GM12878 (cell line): ENCODE measurements around the gene NTN1. TPM values are rescaled to one million over a fixed set of nuclear protein-coding genes. Genes with fewer than 3 reads are reported as not detected.

Source experiments
- ATAC-seq: fragments of 200-7000 bp; cut with Tn5 transposase; 3 replicates; pipeline ENCODE4 v1.9.1; 2020; ENCODE audit warnings: mild to moderate bottlenecking, moderate library complexity
- BruUV-seq: library from RNA; stranded (reverse); fragments of 400-500 nt; replicated peaks from 2 replicates; lab custom pipeline; 2021; lab: Mats Ljungman, UMichigan
- CTCF ChIA-PET: fragments of 300-600 bp; sonication (Branson Sonifier 250); formaldehyde crosslinking; extraction: SDS; loops from one replicate; lab custom pipeline; 2021; ENCODE audit warnings: inconsistent platforms; lab: Yijun Ruan, JAX
- POLR2A ChIA-PET: fragments of 350-600 bp; formaldehyde crosslinking; extraction: SDS; loops from one replicate; lab custom pipeline; 2021; ENCODE audit warnings: inconsistent platforms; lab: Charles Lee
- RAD21 ChIA-PET: fragments of 300-600 bp; sonication (Branson Sonifier 250); formaldehyde crosslinking; loops from one replicate; lab custom pipeline; 2023; ENCODE audit warnings: antibody characterized with exemption; ENCODE audit not compliant: unreplicated experiment; lab: Charles Lee
- SMC1A ChIA-PET: fragments of 300-600 bp; sonication (Branson Sonifier 250); formaldehyde crosslinking; loops from one replicate; lab custom pipeline; 2023; ENCODE audit not compliant: unreplicated experiment, uncharacterized antibody; lab: Charles Lee
- DNase-seq: peaks from one replicate; pipeline ENCODE4 v3.0.0-alpha.2; 2011; ENCODE audit warnings: low read depth, low spot score
- FAIRE-seq: peaks from 3 replicates; lab custom pipeline; 2011; peaks lifted over from hg19 to GRCh38; lab: Jason Lieb, UNC
- H2AFZ ChIP-seq: 2 replicates; pipeline ENCODE4 v1.6.0; 2011; ENCODE audit warnings: low read depth, low read length, control low read depth; ENCODE audit not compliant: control insufficient read depth
- H3K27ac ChIP-seq: 2 replicates; pipeline ENCODE4 v1.5.1; 2011; ENCODE audit warnings: control low read depth; ENCODE audit not compliant: control insufficient read depth, insufficient read depth
- H3K27me3 ChIP-seq, 2 experiments: replicated peaks in 1 of 2; 2 replicates each; pipeline versions ENCODE4 v1.6.0 to v1.6.1; 2011; ENCODE audit warnings: low read length in 1 of 2; ENCODE audit not compliant: control insufficient read depth in 2 of 2, insufficient read depth in 2 of 2
- H3K36me3 ChIP-seq, 2 experiments: 2 replicates each; pipeline ENCODE4 v1.5.1; 2011; ENCODE audit warnings: low read length in 1 of 2; ENCODE audit not compliant: control insufficient read depth in 2 of 2, insufficient read depth in 2 of 2
- H3K4me1 ChIP-seq: 2 replicates; pipeline ENCODE4 v1.6.1; 2011; ENCODE audit warnings: mild to moderate bottlenecking, low read length, moderate library complexity, mixed read lengths; ENCODE audit not compliant: control insufficient read depth, insufficient read depth
- H3K4me2 ChIP-seq: 2 replicates; pipeline ENCODE4 v1.6.0; 2011; ENCODE audit warnings: control low read depth; ENCODE audit not compliant: control insufficient read depth, insufficient read depth
- H3K4me3 ChIP-seq: fragments of 200-600 bp; sonication (generic); 2 replicates; pipeline ENCODE4 v1.5.1; 2016
- H3K79me2 ChIP-seq: 2 replicates; pipeline ENCODE4 v1.6.0; 2011; ENCODE audit warnings: low read length; ENCODE audit not compliant: control insufficient read depth, insufficient read depth
- H3K9ac ChIP-seq: 2 replicates; pipeline ENCODE4 v1.8.0; 2011; ENCODE audit warnings: low read length, control low read depth, mixed read lengths; ENCODE audit not compliant: control insufficient read depth, insufficient read depth
- H3K9me3 ChIP-seq: replicated peaks from 3 replicates; pipeline ENCODE4 v1.5.1; 2011; ENCODE audit warnings: mild to moderate bottlenecking, low read length; ENCODE audit not compliant: control insufficient read depth, insufficient read depth
- H4K20me1 ChIP-seq: 2 replicates; pipeline ENCODE4 v1.6.0; 2011; ENCODE audit not compliant: control insufficient read depth, insufficient read depth
- ATF3 ChIP-seq: IDR thresholded peaks from 2 replicates; pipeline ENCODE4 v1.6.1; 2011; ENCODE audit warnings: low read depth, mild to moderate bottlenecking, low read length, moderate library complexity, borderline replicate concordance; ENCODE audit errors: extremely low read depth
- ESRRA ChIP-seq: IDR thresholded peaks from 2 replicates; pipeline ENCODE4 v1.6.1; 2012; ENCODE audit warnings: mild to moderate bottlenecking, low read length, improper control_type of control experiment
- EZH2 ChIP-seq: IDR thresholded peaks from 2 replicates; pipeline ENCODE4 v1.6.1; 2012; ENCODE audit warnings: low read depth, mild to moderate bottlenecking, control low read depth, inconsistent platforms, low read length, borderline replicate concordance; ENCODE audit not compliant: control insufficient read depth
- FOS ChIP-seq: IDR thresholded peaks from 3 replicates; pipeline ENCODE4 v1.6.1; 2011; ENCODE audit warnings: borderline replicate concordance; ENCODE audit not compliant: insufficient read length; ENCODE audit errors: extremely low read depth
- MEF2B ChIP-seq: fragments of 450-650 bp; IDR thresholded peaks from 2 replicates; pipeline ENCODE4 v1.6.1; 2018; ENCODE audit warnings: mild to moderate bottlenecking, moderate library complexity; ENCODE audit not compliant: partially characterized antibody, poor library complexity, severe bottlenecking
- MYB ChIP-seq: fragments of 150-350 bp; IDR thresholded peaks from 2 replicates; pipeline ENCODE4 v1.6.1; 2014; ENCODE audit warnings: mild to moderate bottlenecking, low read depth, low read length, borderline replicate concordance
- NBN ChIP-seq: fragments of 450-650 bp; IDR thresholded peaks from 2 replicates; pipeline ENCODE4 v1.6.1; 2016
- RUNX3 ChIP-seq: IDR thresholded peaks from 2 replicates; pipeline ENCODE4 v1.6.1; 2012; ENCODE audit warnings: low read length, inconsistent platforms
- WRNIP1 ChIP-seq: IDR thresholded peaks from 2 replicates; pipeline ENCODE4 v1.6.1; 2011; ENCODE audit warnings: low read depth, low read length, improper control_type of control experiment, borderline replicate concordance
- ZBTB40 ChIP-seq: fragments of 450-650 bp; IDR thresholded peaks from 2 replicates; pipeline ENCODE4 v1.6.1; 2016; ENCODE audit warnings: mild to moderate bottlenecking, moderate library complexity, borderline replicate concordance
- ZNF384 ChIP-seq: IDR thresholded peaks from 2 replicates; pipeline ENCODE4 v1.6.1; 2012; ENCODE audit warnings: low read depth, mild to moderate bottlenecking, low read length, improper control_type of control experiment, borderline replicate concordance
- WGBS: methylation state at CpG from one replicate; pipeline ENCODE4 v1.1.6; 2016; ENCODE audit warnings: low lambda C conversion rate; ENCODE audit not compliant: insufficient replicate concordance, insufficient coverage; ENCODE audit errors: missing lambda C conversion rate; 5-methylcytosine and 5-hydroxymethylcytosine counted together
- in situ Hi-C: fragments of 300-500 bp; cut with MboI; formaldehyde crosslinking; loops from 9 replicates; pipeline ENCODE4 v1.14.3; 2018; ENCODE audit warnings: mixed read lengths
- intact Hi-C: fragments of 100-400 bp; cut with micrococcal nuclease; formaldehyde crosslinking; loops from one replicate; pipeline ENCODE4 v1.14.2; 2022; ENCODE audit not compliant: unreplicated experiment
- polyA plus RNA-seq, 11 experiments: library from polyadenylated mRNA; depleted of rRNA in 4 of 11; unstranded in 6 of 11; stranded (reverse) in 5 of 11; fragments of >200 nt; fragmentation: Nextera tagmentation in 4 of 11; fragmentation: Illumina TruSeq in 1 of 11; extraction: Ambion mirVana in 4 of 11; extraction: Trizol in 1 of 11; gene quantifications; 1 replicate in 1 of 11; 2 replicates in 10 of 11; pipeline versions ENCODE4 v1.2.1 to v1.2.3, GENCODE V29; 2011 to 2016; ENCODE audit warnings: inconsistent platforms in 2 of 11, missing spikeins in 2 of 11, low read depth in 1 of 11
- total RNA-seq, 4 experiments: library from RNA; depleted of rRNA in 3 of 4; stranded (reverse); fragments of >200 nt in 3 of 4; fragmentation: Illumina TruSeq in 1 of 4; extraction: Trizol in 1 of 4; gene quantifications; 2 replicates each; pipeline versions ENCODE4 v1.2.1 to v1.2.3, GENCODE V29; 2013 to 2021

Gene NTN1
- total and polyA plus RNA-seq, 10 of the 15 experiments (the other 5 are each of a cell fraction or from before 2014, with no cell fraction given): 0.02 to 0.89 (median 0.35) TPM

GRCh38 chr17:9007052-9007714 is 14.1 kb upstream of the NTN1 start:
- Histone ChIP-seq H3K9me3 (no peaks in the 10 kb centered on the region; the same call in 2 of the 3 replicates), H3K36me3 (no peaks in the 10 kb centered on the region), H3K79me2 (no peaks in the 10 kb centered on the region), H3K27ac (no peak overlapping the region), H3K4me3 (no peak overlapping the region), H4K20me1 (no peaks in the 10 kb centered on the region), H2AFZ (no peak overlapping the region), H3K4me1 (peaks cover 6% of the 10 kb centered on the region; the same call in 1 of the 2 replicates), H3K27me3 (peaks cover 12 to 19% of the 10 kb centered on the region in 2 experiments), H3K9ac (no peak overlapping the region), H3K4me2 (no peak overlapping the region)
- ChIA-PET RAD21 (no interaction called here), CTCF (interaction anchor here (0.8 kb wide), 1 partner anchor 9 kb away, joined by 3 read pairs; no protein-coding TSS in a partner anchor), POLR2A (no interaction called here), SMC1A (interaction anchor here (1.2 kb wide), 1 partner anchor 9 kb away, joined by 4 read pairs; no protein-coding TSS in a partner anchor)
- in situ Hi-C loops (no loop called here), intact Hi-C loops (no loop called here)
- FAIRE-seq (no peak), DNase-seq (no peak), ATAC-seq (no peak)
- no TSS peak for BruUV-seq
- TF ChIP-seq NBN: 0 out of 2 replicates have a peak, but pooled peaks have one; percentile 22
- no peak for TF ChIP-seq ATF3
- WGBS: 74% methylated on average over 2 of the region's 2 CpGs

GRCh38 chr17:9009096-9009495 is 12.2 kb upstream of the NTN1 start:
- ATAC-seq: no peak
- in situ Hi-C loops (no loop called here), intact Hi-C loops (no loop called here)
- no TSS peak for BruUV-seq
- DNase-seq: no peak
- no peak overlapping the region for H3K27ac ChIP-seq
- no peaks in the 10 kb centered on the region for H3K79me2 ChIP-seq
- ChIA-PET SMC1A (no interaction called here), POLR2A (no interaction called here), CTCF (interaction anchor here (0.6 to 2.1 kb wide), 4 partner anchors 9 to 329 kb away, joined by 3 to 8 read pairs (median 4); no protein-coding TSS in a partner anchor), RAD21 (no interaction called here)
- H2AFZ ChIP-seq: no peak overlapping the region
- H4K20me1 ChIP-seq: no peaks in the 10 kb centered on the region
- H3K9me3 ChIP-seq: no peaks in the 10 kb centered on the region; the same call in 2 of the 3 replicates
- no peak overlapping the region for H3K4me2 ChIP-seq
- no peaks in the 10 kb centered on the region for H3K4me1 ChIP-seq
- FAIRE-seq: no peak
- no peak overlapping the region for H3K4me3 ChIP-seq
- 30% methylated on average over 4 of the region's 4 CpGs for WGBS
- TF ChIP-seq ZBTB40 (no peak), WRNIP1 (no peak), MYB (no peak), MEF2B (no peak), FOS (no peak), ZNF384 (no peak), RUNX3 (no peak), EZH2 (no peak), ESRRA (no peak)
- H3K27me3 ChIP-seq: peaks cover 6 to 9% of the 10 kb centered on the region in 2 experiments
- H3K36me3 ChIP-seq: no peaks in the 10 kb centered on the region
- H3K9ac ChIP-seq: no peak overlapping the region
